ENCODE measurements around the gene PPP6R1.
A peak's percentile ranks its signal among the peaks of the same experiment; 100 is the strongest.

Gene PPP6R1

GRCh38 chr19:55265723-55266386, 7.0 kb upstream of the PPP6R1 start:
- DNase-seq (ENCODE audit: low read depth) = no peak
- TF ChIP-seq CTCF (conservative IDR thresholded peaks at IDR 0.05; ENCODE audit: low read depth, low read length) = no peak
- H3K4me3 ChIP-seq (ENCODE audit: low read depth, low read length) = no peak overlapping the region

GRCh38 chr19:55265173-55265572, 6.4 kb upstream of the PPP6R1 start:
- no peak overlapping the region for H3K4me3 ChIP-seq (ENCODE audit: low read depth, low read length)
- TF ChIP-seq CTCF (conservative IDR thresholded peaks at IDR 0.05; ENCODE audit: low read depth, low read length) = no peak
- no peak for DNase-seq (ENCODE audit: low read depth)

GRCh38 chr19:55264531-55264930, 5.7 kb upstream of the PPP6R1 start:
- no peak for TF ChIP-seq CTCF (conservative IDR thresholded peaks at IDR 0.05; ENCODE audit: low read depth, low read length)
- H3K4me3 ChIP-seq (ENCODE audit: low read depth, low read length) = no peak overlapping the region
- DNase-seq (ENCODE audit: low read depth) = no peak

GRCh38 chr19:55262359-55262758, 3.5 kb upstream of the PPP6R1 start:
- no peak overlapping the region for H3K4me3 ChIP-seq (ENCODE audit: low read depth, low read length)
- no peak for DNase-seq (ENCODE audit: low read depth)
- no peak for TF ChIP-seq CTCF (conservative IDR thresholded peaks at IDR 0.05; ENCODE audit: low read depth, low read length)

GRCh38 chr19:55261671-55262126, 2.9 kb upstream of the PPP6R1 start:
- no peak for DNase-seq (ENCODE audit: low read depth)
- TF ChIP-seq CTCF (conservative IDR thresholded peaks at IDR 0.05; ENCODE audit: low read depth, low read length) = no peak
- H3K4me3 ChIP-seq (ENCODE audit: low read depth, low read length) = no peak overlapping the region

- TF ChIP-seq CTCF (conservative IDR thresholded peaks at IDR 0.05; ENCODE audit: low read depth, low read length) = no peak
- H3K4me3 ChIP-seq (ENCODE audit: low read depth, low read length) = peak overlapping the region; percentile 56
- peak; percentile 14 for DNase-seq (ENCODE audit: low read depth)
Observed at GRCh38 chr19:55259540-55260210, 858 bp upstream of the PPP6R1 start.

GRCh38 chr19:55258476-55258827, 365 bp downstream of the PPP6R1 start:
- H3K4me3 ChIP-seq (ENCODE audit: low read depth, low read length) = peak overlapping the region; percentile 95
- no peak for TF ChIP-seq CTCF (conservative IDR thresholded peaks at IDR 0.05; ENCODE audit: low read depth, low read length)
- DNase-seq (ENCODE audit: low read depth) = no peak
